NT2/D1 (cell line): Measurements from ENCODE around the gene PCARE.

Experiments used
- SUZ12 ChIP-seq: IDR thresholded peaks from 2 replicates; pipeline ENCODE4 v1.6.1; 2011; ENCODE audit not compliant: insufficient read length, insufficient read depth; ENCODE audit errors: extremely low read depth
- YY1 ChIP-seq: IDR thresholded peaks from 2 replicates; pipeline ENCODE4 v1.6.1; 2011; ENCODE audit not compliant: insufficient read length, insufficient read depth
- ZNF274 ChIP-seq: IDR thresholded peaks from 2 replicates; pipeline ENCODE4 v1.6.1; 2011; ENCODE audit warnings: mild to moderate bottlenecking, low read depth, low read length

GRCh38 chr2:29046321-29046720 is 28.0 kb downstream of the PCARE start:
- TF ChIP-seq YY1 (no peak), SUZ12 (no peak), ZNF274 (no peak)
